DMS153 treated with DMSO at 0.1 percent for 48 hours (cell line): ENCODE measurements around the gene MTG2.

ENCODE experiments used
- DNase-seq: peaks from one replicate; lab custom pipeline; 2025; ENCODE audit not compliant: unreplicated experiment; lab: John Stamatoyannopoulos, UW

The MTG2 gene

GRCh38 chr20:62160876-62161275, 22.0 kb upstream of the MTG2 start:
- DNase-seq = no peak

GRCh38 chr20:62161347-62161746, 21.5 kb upstream of the MTG2 start:
- DNase-seq = no peak

- no peak for DNase-seq
Measured at GRCh38 chr20:62162765-62163484, 19.9 kb upstream of the MTG2 start.

- DNase-seq = no peak
Measured at GRCh38 chr20:62163485-62163865, 19.4 kb upstream of the MTG2 start.

- no peak for DNase-seq
Measured at GRCh38 chr20:62163986-62164762, 18.7 kb upstream of the MTG2 start.

GRCh38 chr20:62164879-62165761, 17.7 kb upstream of the MTG2 start:
- no peak for DNase-seq

GRCh38 chr20:62165762-62166399, 16.9 kb upstream of the MTG2 start:
- DNase-seq = no peak

- DNase-seq = no peak
Measured at GRCh38 chr20:62167474-62167873, 15.4 kb upstream of the MTG2 start.

GRCh38 chr20:62168061-62168460, 14.8 kb upstream of the MTG2 start:
- DNase-seq = no peak

- no peak for DNase-seq
Measured at GRCh38 chr20:62168890-62169435, 13.9 kb upstream of the MTG2 start.

- DNase-seq = no peak
Measured at GRCh38 chr20:62170536-62170935, 12.3 kb upstream of the MTG2 start.

- no peak for DNase-seq
Measured at GRCh38 chr20:62171245-62171644, 11.6 kb upstream of the MTG2 start.

GRCh38 chr20:62172666-62173065, 10.2 kb upstream of the MTG2 start:
- no peak for DNase-seq

GRCh38 chr20:62174021-62174804, 8.6 kb upstream of the MTG2 start:
- DNase-seq = no peak

GRCh38 chr20:62174870-62175624, 7.8 kb upstream of the MTG2 start:
- DNase-seq = no peak

- DNase-seq = no peak
Measured at GRCh38 chr20:62175711-62176110, 7.1 kb upstream of the MTG2 start.

- DNase-seq = no peak
Measured at GRCh38 chr20:62176866-62177265, 6.0 kb upstream of the MTG2 start.

- DNase-seq = no peak
Measured at GRCh38 chr20:62177307-62177706, 5.5 kb upstream of the MTG2 start.
